GM18511 (cell line): ENCODE data around the gene GEMIN4.
A peak's percentile ranks its signal among the peaks of the same experiment; 100 is the strongest.

Experiments
- ATAC-seq: cut with Tn5 transposase; IDR thresholded peaks from one replicate; pipeline ENCODE4 v1.9.1; 2021; ENCODE audit warnings: mild to moderate bottlenecking, moderate library complexity; ENCODE audit not compliant: unreplicated experiment

The GEMIN4 gene

DNA sequence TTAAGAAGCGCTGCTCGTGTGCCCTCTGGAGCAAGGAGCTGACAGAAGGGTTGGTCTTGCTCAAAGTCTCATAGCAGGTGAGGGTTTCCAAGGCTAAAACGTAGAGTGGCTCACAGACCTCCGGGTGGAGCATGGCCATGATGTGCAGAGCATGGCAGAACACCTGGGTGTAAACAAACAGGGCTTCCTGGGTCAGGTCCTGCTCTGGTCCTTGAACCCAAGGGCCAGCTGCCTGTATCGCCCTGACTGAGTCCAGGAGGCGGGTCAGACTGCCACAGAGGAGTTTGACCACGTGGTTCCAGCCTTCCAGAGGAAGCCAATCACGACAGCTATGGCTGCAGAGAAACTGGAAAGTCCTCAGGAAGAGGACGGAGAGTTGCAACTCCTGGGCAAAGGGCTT, 7.1 kb downstream of the GEMIN4 start:
- no peak for ATAC-seq

DNA sequence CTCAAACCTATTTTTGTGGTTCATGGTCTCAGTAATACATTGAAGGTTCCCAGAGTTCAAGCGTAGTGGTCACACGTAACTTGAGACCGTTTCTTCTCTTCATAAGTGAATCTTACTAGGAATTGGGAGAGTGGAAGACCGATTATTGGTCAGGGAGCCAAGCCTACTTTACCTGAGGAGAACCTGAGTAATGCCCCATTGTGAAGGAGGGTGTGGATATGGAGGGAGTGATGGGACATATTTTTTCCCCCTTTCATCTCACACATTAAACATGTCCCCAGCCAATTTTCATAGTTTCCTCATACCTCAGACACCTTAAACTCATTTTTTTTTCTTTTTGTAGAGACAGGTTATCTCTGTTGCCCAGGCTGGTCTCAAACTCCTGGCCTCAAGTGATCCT, 8.9 kb downstream of the GEMIN4 start:
- ATAC-seq, result no peak

DNA sequence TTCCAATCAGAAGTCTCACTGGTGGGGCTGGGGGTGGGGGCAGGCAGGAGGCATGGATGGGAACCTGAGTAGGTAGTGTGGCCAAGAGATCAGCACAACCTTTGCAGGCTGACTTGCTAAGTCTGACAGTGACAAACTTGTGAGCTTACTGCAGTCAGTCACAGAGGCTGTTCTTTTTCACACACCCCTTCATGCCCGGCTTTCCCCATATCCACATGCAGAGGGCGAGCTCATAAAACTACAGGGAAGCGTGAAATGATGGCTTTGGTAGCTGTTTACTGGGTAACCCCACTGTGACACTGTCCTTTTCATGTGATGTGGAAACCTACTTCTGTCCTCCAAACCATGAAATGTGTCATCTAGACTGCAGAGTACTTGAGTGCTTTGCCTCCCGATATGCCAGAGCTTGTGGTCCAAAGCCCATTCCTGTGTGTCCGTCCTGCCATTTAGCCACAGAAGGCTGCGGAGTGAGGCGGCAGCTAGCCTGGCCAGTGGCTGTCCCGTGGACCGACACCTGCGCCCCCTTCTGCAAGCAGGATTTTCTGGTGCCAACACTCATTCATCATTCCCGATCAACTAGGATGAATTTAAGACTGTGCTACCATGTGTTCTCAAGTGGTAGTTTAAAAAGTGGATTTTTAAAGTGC, 9.8 kb downstream of the GEMIN4 start:
- no peak for ATAC-seq

DNA sequence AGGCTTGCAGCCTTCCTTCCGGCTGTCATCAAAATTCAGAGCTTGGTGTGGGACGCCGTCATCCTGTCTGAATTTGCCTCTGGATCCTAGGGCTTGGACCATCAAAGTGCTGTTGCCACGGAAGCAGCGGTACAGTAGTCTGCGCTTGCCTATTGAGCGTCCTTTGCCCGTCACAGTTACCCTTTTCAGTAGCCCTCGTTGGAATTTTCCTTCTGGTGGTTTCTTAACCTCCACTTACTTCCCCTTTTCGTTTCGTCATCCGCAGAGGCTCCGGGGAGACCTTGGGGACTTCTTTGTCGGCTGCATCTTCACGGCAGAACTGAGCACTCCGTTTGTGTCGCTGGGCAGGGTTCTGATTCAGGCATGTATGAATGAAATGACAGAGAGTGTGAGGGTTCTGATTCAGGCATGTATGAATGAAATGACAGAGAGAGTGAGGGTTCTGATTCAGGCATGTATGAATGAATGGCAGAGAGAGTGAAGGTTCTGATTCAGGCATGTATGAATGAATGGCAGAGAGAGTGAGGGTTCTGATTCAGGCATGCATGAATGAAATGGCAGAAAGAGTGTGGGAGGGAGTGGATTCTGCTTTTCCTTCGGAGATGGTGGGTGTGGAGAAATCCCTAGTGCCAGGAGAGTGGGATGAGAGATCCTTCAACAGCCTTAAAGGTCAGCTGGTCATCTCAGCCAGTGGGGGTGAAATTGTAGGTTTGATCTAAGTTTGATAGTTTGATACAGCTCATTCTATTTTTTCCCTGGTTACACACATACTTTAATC, 11.6 kb downstream of the GEMIN4 start:
- ATAC-seq, result peak; percentile 86

DNA sequence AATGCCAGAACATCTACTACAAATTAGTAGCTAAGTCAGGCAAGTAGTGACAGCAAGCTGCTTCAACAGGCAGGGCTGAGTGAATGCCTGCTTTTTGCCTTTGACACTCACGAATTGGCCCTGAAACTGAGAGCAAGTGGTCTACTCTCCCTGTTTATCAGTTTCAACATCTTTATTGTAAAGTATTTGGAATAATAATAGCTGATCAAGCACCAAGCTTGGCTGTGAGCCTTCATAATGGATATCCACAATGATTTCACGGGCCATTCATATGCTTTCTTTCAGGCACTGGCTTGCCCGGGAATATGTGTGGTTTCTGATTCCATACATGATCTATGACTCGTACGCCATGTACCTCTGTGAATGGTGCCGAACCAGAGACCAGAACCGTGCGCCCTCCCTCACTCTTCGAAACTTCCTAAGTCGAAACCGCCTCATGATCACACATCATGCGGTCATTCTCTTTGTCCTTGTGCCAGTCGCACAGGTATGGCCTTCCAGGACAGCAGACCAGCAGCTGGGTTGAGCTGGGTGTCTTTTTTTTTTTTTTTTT, 14.4 kb downstream of the GEMIN4 start:
- no peak for ATAC-seq

DNA sequence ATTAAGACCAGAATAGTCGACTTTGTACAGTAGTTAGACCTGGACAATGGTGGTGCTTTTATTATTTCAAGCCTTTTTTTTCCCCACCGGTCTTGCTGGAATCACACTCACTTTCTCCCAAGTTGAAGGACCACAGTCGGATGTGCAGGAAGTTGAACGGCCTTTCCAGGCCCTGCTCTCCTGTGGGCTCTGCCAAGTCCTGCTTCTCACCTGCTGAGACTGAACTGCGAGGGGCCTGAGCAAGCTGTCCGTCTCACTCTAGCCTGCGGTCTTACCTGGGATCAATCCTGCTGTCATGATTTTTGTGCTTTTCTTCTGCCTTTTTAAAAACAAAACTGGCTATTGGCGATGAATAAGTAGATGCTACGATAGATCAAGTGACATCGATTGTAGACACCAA, 18.3 kb downstream of the GEMIN4 start:
- ATAC-seq, result no peak

DNA sequence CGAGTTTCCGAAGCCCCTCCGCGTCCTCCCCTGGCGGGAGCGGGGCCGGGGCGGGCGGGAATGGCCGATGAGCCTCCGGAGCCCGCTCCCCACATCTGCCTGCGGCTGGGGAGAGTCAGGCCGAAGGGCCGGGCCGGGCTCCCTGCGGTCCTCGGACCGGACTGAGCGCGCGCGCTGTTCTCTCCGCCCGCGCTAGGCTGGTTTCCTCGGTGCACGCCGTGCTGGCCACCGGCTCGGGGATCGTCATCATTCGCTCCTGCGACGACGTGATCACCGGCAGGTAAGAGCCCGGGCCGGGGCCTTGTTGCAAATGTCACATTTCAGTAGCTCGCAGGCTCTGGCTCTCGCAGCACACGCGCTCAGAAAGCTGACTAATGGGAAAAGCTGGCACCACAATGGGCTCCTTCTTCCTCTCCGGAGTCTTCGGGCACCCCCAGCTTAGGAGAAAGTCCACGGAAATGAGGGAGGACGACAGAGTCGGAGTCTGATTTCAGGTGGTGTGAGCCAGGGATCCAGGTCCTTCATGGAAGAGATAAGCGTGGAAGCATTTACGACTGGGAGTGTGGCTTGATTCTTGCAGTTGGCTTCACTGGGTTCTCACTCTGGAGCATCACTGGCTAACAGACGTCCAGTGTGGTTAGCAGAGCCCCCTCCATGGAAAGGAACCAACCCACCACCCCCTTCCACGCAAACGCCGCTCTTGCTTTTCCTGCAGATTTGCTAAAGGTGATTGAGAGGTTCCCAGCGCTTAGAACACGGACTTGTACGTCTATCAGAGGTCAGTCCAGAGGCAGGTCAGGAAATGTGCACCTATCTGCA, 19.0 kb downstream of the GEMIN4 start:
- peak; percentile 47 for ATAC-seq

DNA sequence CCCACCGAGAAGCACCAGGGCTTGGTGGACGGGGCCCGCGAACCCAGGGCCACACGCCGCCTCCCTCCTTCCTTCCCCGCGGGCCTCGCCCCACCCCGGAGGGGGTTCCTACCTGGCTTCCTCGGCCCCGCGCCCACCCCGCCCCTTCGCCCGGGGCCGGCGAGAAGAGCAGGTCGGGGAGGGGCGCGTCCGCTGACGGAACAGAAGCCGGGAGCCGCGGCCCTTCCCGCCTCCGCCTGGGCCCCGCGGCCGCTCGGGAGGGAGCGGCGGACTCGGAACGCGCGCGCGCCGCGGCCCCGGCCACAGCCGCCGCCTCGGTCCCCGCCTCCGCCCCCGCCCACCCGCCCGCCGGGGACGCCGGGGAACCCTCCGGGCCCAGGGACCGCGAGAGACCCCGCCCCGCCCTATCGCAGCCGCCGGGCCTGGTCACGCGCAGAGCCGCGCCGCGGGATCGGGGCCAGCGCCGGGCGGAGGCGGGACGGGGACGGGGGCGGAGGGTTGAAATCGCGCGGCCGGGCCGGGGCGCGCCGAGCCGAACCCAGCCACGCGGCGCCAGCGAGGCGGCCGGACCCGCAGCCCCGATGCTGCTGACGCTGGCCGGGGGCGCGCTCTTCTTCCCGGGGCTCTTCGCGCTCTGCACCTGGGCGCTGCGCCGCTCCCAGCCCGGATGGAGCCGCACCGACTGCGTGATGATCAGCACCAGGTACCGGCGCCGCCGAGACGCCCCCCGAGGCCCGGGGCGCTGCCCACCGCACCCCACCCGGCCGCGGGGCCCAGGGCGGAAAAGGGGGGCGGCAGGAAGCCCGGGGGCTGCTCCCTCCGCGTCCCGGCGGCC, 19.8 kb downstream of the GEMIN4 start, which contains the start of gene TLCD3A:
TLCD3A (plus strand) TSS at position 530 of the 835 bp plus-strand sequence; CDS start at position 582, 52 bp downstream.
- peak; percentile 76 for ATAC-seq

DNA sequence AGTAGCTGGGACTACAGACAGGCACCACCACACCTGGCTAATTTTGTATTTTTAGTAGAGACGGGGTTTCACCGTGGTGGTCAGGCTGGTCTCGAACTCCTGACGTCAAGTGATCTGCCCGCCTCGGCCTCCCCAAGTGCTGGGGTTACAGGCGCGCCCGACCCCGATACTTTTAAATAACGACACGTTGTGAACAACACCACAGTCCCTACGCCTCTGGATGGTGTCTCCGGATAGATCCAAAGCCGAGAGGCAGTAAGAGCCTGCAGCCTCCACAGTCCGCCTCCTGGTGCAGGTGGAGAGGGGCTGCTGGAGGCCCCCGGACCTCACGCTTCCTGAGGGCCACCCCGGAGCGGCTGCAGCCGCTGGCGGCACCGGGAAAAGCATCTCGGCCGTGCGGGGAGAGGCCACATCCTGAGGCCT, 20.4 kb downstream of the GEMIN4 start:
- no peak for ATAC-seq

DNA sequence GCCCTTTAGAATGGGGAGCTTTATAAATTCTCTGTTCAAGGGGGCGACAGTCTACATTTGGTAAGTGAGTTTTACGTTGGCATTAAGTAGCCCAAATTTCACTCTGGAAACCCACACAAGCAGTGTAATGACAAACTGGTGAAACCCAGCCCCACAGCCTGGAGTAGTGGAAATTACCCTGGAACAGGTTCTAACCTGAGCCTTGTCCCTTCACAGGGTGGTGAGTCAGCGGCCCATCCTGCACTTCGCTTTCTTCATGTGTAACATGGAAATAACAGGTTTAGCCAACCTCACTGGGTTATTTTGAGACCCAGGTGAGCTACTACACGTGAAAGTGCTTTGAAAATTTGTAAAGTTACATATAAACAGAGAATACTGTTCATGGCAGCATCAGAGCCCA, 23.2 kb downstream of the GEMIN4 start:
- ATAC-seq, result no peak

DNA sequence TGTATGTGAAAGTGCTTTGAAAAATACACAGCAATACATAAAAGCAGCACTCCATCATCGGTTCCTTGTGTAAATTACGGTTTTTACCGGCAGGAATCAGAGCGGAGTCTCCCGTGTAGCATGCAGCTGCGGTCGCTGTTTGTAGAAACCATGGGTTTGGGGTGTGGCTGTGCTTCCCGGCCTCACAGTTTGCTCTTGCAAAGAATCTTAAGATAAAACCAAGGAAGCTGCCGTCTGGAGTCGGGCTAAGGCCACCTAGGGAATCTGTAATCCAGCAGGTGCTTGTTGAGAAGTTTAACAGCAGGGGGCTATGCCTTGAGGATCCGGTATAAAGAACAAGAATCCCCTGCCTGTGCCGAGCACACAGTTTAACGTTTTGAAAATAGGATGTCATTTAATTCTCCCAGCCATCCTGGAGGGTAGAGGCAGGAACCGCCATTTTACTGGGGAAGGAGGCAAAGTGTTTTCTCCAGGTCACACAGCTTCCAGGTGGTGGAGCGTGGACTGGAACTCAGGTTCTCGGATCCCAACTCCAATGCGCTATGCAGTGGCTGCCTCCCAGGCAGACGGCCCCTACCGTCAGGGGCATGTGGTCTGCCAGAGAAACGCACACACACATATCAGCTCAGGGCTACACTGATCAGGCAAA, 25.7 kb downstream of the GEMIN4 start:
- ATAC-seq, result no peak

DNA sequence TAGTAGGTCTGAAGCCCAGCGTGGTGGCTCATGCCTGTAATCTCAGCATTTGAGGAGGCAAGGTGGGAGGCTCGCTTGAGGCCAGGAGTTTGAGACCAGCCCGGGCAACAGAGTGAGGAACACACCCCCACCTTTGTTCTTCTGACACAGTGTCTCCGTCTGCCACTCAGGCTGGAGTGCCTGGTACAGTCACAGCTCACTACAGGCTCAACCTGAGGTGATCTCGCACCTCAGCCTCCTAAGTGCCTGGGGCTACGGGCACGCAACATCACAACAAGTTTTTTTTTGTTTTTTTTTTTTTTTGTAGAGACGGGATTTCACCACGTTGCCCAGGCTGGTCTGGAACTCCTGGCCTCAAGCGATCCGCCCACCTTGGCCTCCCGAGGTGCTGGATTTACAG, 26.3 kb downstream of the GEMIN4 start:
- ATAC-seq, result no peak

DNA sequence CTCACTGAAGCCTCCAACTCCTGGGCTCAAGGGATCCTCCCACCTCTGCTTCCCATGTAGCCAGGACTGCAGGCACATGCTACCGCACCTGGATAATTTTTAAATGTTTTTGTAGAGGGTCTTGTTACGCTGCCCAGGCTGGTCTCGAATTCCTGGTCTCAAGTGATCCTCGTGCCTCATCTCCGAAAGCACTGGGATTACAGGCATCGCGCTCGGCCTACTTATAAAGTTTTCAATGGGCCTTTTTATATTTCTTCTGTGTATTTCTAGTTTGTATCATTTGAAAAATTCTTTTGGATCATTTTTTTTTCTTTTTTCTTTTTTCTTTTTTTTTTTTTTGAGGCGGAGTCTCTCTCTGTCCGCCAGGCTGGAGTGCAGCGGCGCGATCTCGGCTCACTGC, 27.0 kb downstream of the GEMIN4 start:
- ATAC-seq, result no peak

DNA sequence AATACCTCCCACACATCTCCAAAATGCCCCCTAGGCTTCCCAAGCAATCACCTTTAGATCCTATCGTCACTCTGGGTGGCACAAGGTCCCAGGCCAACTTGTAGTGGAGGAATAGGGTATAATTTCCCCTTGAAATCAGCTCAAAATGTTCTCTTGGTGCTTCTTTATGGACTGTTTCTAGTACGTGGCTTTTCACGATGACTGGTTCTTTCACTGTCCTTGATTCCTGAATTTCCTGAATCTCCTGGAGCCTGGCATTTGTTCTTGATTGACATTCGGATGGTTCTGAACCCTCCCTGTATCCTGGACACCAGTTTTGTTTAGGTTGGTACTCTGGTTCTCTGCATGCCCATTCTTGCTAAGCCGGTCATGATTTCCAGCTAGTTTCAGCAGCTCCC, 30.5 kb downstream of the GEMIN4 start:
- ATAC-seq, result no peak

DNA sequence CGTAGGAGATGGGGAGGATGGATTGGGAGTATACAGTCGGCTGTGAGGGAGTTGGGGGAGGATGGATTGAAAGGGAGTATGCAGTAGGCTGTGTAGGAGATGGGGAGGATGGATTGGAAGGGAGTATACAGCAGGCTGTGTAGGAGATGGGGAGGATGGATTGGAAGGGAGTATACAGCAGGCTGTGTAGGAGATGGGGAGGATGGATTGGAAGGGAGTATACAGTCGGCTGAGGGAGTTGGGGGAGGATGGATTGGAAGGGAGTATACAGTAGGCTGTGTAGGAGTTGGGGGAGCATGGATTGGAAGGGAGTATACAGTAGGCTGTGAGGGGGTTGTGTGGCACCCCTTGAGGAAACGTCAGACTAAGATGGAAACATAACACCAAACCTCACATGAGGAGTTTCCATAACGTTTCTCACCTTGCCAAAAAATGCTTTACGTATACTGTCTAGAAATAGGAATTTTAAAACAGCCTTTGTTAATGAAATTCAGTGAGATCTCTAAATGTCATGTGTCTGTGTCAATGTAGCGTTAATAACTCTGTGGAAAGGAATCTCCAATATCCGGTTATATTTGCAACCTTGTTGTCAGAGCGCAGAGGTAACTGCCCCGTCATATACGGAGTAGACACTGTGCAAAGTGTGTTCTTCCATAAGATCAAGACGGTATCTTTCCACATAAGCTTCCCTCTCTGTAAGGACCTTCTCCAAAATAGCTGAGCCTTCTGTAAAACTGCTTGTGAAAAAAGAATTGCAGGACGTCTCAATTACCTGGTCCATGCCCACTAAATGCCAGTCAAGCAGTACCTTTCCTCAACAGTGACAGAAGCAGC, 31.1 kb downstream of the GEMIN4 start:
- no peak for ATAC-seq

DNA sequence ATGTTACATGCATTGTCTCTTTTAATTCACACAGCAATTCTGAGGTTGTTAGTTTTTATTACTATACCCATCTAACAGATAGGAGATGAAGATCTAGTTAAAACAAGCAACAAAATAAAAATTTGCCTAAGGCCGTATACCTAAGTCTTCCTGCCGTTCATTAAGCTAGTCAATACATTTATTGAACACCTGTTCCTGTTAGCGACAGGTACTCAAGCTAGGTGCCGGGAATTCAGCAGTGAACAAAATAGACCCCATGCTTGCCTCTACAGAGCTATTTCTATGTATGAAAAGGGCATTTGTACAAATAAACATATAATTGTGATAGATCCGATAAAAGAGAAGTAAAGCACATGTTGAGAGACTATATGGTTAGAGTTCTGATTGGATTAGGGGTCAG, 34.0 kb downstream of the GEMIN4 start:
- ATAC-seq, result no peak

DNA sequence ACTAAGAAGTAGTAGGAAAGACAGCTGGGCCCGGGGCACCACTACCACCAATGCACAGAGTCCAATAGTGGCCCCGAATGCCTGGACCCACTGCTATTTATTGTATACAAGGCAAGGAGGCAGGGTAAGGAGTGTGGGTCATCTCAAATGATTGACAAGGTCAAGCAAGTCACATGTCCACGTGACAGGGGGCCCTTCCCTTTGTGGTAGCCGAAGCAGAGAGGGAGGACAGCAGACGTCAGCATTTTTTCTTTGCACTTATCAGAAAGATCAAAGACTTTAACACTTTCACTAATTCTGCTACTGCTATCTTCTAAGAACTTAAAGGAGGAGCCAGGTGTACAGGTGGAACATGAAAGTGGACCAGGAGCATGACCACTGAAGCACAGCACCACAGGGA, 43.9 kb downstream of the GEMIN4 start:
- ATAC-seq, result no peak

DNA sequence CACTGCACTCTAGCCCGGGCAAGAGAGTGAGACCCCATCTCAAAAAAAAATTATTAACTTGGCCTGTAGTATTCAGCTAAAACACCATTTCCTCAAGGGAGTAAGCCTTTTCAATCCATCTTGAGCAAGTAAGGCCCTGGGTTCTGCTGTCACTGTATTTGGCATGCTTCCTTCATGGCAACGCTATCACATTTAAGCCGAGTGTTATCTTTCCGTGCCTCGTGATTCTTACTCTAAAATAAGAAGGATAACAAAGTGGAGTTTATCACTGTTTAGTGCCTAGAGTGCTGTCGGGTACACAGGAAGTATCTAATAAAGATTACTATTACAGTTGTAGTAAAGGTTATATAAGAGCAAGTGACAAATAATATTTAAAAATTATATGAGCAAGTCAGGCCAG, 46.2 kb downstream of the GEMIN4 start:
- no peak for ATAC-seq

DNA sequence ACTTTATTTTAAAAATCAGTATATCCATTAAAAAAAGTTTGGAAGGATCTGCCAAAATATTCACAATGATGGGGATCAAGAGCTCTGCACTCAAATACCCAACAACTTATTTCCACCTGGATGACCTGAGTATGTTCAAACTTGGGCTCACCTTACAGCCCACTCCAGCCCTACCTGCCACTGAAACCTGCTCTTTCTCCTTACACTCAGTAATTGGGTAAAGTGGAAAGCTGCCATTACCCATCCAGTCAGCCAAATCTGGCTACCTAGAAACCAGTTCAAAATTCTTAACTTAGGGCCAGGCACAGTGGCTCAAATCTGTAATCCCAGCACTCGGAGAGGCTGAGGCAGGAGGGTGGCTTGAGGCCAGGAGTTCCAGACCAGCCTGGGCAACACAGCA, 47.1 kb downstream of the GEMIN4 start:
- ATAC-seq, result no peak
